ENCODE data around the gene FAT4.

GRCh38 chr4:125297116-125297515 is 17.6 kb upstream of the FAT4 start:
- no peak for TF ChIP-seq POLR2A (IDR thresholded peaks at IDR 0.05)
- no peak for TF ChIP-seq CTCF (IDR thresholded peaks at IDR 0.05)
